DMS79 (cell line): ENCODE measurements around the gene ADARB1.

Experiments used
- DNase-seq: peaks from one replicate; lab custom pipeline; 2025; lab: John Stamatoyannopoulos, UW

ADARB1 gene

GRCh38 chr21:45252448-45252925 is 178.1 kb downstream of the ADARB1 start:
- no peak for DNase-seq

GRCh38 chr21:45253180-45253579 is 178.8 kb downstream of the ADARB1 start:
- DNase-seq: no peak

- no peak for DNase-seq
Measured at GRCh38 chr21:45253633-45254459, 179.5 kb downstream of the ADARB1 start.

- no peak for DNase-seq
Measured at GRCh38 chr21:45254460-45254930, 180.1 kb downstream of the ADARB1 start.

- no peak for DNase-seq
Measured at GRCh38 chr21:45255381-45256020, 181.1 kb downstream of the ADARB1 start.

GRCh38 chr21:45256021-45256911 is 181.9 kb downstream of the ADARB1 start:
- no peak for DNase-seq

- DNase-seq: no peak
Measured at GRCh38 chr21:45256912-45257672, 182.7 kb downstream of the ADARB1 start.

- no peak for DNase-seq
Measured at GRCh38 chr21:45257673-45258341, 183.4 kb downstream of the ADARB1 start.

- DNase-seq: no peak
Measured at GRCh38 chr21:45258466-45258865, 184.1 kb downstream of the ADARB1 start.

GRCh38 chr21:45259206-45259840 is 184.9 kb downstream of the ADARB1 start:
- DNase-seq: no peak

GRCh38 chr21:45260191-45260825 is 185.9 kb downstream of the ADARB1 start:
- no peak for DNase-seq

- DNase-seq: no peak
Measured at GRCh38 chr21:45261093-45261492, 186.7 kb downstream of the ADARB1 start.

GRCh38 chr21:45262041-45262581 is 187.7 kb downstream of the ADARB1 start:
- DNase-seq: no peak

- no peak for DNase-seq
Measured at GRCh38 chr21:45262616-45263015, 188.2 kb downstream of the ADARB1 start.

- DNase-seq: no peak
Measured at GRCh38 chr21:45263534-45263933, 189.2 kb downstream of the ADARB1 start.

GRCh38 chr21:45264146-45264911 is 189.9 kb downstream of the ADARB1 start:
- DNase-seq: no peak

GRCh38 chr21:45264912-45265515 is 190.6 kb downstream of the ADARB1 start:
- DNase-seq: no peak
